Stimulated activated CD8-positive, alpha-beta memory T cell treated with anti-CD3 and anti-CD28 coated beads, Interleukin-4, amount 100 ng/mL, for 1 hour (primary cell): ENCODE results near the gene GID4.

ENCODE experiments used
- DNase-seq, 2 donors: peaks; one replicate each; pipeline ENCODE4 v3.0.0-alpha.2; 2020; ENCODE audit warnings: low read depth in 2 of 2, low spot score in 1 of 2

GID4 gene

DNA sequence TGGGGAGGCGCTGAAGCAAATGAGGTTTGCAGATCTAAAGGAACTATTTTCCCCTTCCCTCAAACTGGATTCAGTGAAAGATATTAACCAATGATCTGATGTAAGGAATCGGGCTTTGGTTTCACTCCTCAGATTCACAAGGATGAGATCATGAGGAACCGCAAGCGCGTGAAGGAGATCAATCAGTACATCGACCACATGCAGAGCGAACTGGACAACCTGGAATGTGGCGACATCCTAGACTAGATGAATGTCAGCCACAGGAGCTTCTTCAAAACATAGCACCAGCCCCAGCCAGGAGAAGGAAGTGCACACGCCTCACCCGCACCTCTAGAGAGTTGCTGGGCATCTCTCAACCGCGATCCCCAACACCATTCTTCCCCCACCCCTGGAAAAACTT, 22.8 kb upstream of the GID4 start:
- DNase-seq: no peak

DNA sequence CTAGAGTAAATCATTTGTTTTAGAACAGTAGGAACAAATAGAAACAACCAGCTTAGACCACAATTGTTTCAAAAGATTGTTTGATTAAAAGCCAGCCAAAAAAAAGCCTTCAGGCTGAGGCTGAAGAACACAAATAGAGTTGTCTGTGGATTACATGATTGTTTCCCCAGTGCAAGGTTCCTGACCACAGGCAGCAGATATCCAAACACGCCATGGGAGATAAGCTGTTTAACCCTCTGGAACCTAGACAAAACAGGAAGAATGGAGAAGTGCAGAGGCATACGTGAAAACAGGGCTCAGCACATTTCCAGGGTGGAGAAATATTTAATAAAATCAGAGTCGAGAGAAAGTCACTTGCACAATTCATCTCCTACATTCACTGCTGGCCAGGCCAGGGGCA, 21.2 kb upstream of the GID4 start:
- DNase-seq: no peak

DNA sequence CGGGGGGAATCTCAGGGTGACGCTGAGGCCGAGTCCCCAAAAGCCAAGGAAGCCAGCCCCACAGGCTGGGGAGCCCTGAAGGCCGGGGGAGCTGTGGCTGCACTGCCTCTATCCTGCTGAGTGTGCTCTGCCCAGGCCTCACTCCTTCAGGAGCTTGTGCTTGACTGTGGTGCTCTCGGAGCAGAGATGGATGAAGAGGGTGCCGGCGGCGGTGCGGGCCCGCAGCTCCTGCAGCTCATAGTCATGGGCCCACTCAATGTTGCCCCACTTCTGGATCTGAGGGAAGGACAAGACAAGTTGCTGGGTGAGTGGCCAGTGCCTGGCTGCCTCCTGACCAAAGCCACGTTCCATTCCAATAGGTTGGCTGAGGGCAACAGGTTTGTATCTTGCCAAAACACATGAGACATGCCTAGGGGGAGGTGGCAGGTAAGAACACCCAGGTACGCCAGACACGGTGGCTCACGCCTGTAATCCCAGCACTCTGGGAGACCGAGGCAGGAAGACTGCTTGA, 20.7 kb upstream of the GID4 start:
- DNase-seq: no peak

DNA sequence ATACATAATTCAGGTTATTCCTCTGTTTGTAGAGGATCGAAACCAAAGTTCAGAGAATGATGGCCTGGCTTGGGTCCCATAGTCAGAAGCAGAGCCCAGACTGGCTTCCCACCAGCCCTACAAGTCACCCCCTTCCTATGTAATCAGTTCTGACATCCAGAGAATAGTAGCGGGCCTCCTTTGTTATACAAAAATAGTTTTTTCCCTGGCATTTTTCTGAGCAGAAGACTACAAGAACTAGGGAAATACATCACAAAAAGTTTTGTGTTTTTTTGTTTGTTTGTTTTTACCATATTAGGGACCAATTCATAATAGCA, 19.4 kb upstream of the GID4 start:
- no peak for DNase-seq

DNA sequence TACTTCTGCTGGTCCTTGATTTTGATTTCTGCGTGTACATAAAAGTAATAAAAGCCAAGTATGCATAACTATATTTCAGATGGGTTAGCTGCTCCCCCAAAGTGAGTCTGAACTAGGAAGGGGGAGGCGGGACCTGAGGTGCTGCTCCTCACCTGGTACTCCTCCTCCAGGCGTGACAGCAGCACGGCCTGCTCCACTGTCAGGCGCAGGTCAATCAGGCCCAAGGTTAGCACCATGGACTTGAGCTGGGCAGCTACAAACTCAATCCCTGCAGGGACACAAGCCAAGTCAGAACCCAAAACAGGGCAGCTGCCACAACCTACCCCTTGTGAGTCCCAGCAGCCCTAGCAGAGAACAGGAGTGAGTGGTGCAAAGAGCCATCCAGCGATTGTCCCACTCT, 18.2 kb upstream of the GID4 start:
- no peak for DNase-seq

DNA sequence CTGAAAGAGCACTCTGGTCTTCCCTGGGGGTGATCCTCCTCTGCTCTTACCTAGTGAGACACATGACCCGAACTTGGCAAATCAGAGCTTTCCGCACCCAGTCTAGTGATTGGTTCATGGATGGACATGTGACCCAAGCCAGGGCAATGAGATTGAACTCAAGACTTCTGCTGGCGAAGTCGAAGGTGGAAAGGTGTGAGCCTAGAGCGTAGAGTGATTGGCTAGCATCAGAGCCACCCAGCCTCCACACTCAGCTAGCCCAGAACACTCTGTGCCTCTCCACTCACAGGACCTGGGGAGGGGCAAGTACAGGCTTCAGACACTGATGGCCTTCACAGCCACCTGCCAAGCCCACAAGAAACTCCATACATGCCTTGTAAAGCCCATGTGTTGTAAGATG, 17.8 kb upstream of the GID4 start:
- no peak for DNase-seq

DNA sequence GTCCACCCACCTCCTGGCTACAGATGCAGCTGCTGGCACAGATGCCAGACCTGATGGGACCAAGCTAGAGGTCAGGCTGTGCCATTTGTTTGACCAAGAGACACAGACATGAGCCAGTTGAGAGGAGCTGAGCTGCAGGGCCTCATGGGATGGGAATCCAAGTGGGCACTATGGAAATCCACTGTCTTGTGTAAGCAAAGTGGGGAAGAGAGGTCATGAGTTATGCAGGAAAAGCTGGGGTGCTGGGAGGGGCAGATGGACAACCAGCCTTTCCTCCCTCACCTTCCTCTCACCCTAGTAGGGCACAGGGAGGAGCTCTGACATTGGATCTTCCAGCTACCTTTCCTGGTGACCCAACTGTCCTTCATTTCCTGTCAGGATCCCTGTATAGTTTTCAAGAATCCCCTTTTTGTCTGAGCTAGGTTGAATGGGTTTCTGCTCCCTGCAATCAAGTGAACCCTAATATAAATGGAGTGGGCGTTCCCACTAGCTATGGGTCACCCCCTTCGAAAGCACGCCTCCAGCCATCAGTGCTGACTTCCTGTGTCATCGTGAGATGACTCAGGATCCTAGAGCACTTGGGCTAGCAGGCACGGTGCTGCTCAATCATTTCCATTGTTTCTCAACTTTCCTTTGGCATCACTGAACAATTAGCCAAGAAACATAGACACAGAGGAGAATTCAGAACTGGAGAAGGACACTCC, 13.8 kb upstream of the GID4 start:
- DNase-seq: no peak

DNA sequence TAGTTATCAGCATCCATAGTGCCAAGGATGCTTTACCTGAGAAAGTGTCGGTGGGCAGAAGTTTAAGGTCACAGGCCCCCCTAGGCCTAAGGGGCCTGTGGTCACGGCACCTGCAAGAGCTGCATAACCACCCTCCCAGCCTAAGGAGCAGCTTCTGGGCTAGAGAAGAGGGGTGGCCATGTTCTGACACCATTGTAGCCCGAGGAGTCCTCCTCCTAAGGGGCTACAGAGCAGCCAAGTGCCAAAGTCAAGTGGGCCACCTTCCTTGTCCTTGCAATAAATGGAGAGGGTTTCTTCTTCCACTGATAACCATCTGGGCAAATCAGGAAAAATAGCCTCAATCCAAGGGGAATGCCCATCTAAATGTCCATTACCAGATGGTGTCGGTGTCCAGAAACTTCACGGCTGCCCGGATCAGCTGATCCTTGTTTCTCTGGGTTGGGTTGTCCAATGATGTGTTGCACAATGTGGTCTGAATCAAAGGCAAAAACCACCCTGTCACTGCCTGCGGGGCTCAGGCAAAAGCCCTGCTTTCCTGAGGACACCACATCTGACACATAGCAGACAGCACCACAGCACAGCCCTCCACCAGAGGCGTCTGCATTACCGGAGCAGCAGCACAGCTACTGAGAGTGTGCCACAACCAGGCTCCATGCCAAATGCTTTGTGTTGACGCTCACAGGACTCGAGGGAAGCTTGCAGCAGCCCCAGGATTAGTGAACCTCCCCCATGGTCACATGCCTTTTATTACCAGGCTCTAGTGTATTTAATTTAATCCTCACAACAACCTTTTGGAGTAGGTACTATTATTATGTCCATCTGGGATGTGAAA, 13.0 kb upstream of the GID4 start:
- no peak for DNase-seq

DNA sequence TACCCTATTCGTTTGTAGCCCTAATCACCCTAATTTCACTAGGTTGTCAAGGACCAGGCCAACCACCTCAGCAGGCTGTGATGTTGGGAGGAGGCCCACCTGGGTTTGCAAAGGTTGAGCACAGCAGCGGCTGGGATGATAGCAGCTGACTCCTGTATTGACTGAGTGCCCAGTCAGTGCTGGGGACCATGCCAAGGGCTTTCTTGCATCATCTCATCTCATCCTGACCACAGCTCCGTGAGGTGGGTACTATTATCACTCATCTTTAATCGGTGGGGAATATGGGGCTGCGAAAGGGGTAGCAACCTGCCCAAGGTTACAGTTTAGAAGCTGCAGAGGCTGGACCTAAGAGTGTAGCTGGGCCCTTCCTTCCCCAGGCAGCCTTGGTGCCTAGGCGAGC, 11.9 kb upstream of the GID4 start:
- DNase-seq: no peak

DNA sequence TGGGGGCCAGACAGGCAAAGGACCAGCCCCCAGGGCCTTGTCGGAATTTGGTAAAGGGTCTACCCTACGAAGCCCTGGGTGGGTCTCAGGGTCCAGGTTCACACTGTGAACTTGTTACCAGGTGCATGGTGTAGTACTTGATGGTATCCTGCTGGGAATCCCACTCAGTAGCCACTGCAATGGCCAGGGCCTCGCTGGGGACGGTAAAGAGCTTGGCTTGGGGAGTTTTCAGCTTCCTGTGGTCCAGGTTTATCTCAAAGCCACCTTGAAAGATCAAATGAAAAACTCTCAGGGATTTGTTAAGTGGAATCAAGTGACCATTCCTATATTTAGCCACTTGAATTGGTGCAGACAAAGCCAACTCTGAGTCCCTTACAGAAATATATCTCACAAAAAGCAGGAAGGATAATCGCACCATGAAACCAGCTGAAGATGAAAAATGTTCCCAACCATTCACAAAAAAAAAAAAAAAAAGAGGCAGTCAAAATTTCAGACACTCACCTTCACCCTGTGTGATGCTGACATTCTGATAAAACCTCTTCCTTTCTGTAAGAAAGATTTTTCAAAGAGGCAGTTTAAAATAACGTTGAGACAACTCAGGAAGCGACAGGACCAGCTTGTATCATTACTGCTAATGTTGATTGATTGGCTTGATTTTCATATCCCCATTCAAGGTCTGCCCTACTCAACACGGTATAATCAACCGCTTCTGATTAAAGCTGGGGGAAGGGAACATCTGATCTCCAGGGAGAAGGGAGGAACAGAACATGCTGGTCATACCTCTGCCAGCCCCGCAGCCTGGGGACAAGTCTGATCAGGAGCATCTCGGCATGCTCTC, 10.9 kb upstream of the GID4 start:
- no peak for DNase-seq

DNA sequence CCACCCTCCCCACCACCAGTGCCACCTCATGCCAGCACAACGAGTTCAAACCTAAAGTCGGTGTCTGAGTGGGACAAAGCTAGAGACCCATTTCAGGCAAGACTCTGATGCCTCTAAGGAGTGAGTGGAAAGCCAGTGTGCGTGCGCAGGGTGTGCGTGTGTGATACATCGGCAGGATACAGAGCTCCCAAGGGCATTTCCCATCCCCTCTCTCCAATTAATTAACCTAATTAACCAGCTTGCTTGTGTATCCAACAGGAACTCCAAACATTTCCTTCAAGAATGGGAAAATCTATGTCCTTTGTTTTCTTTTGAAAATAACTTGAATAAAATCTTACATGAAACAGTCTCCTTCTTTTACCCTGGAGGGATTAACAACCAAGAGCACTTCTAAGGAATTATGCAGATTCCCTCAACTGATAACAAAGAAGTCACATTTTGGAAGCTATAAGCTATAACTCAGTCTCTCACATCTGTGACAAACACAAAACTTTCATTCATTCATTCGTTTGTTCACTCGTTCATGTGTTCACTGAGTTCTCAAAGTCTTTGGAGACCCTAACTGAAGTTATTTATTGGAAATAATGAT, 10.2 kb upstream of the GID4 start:
- DNase-seq: no peak

DNA sequence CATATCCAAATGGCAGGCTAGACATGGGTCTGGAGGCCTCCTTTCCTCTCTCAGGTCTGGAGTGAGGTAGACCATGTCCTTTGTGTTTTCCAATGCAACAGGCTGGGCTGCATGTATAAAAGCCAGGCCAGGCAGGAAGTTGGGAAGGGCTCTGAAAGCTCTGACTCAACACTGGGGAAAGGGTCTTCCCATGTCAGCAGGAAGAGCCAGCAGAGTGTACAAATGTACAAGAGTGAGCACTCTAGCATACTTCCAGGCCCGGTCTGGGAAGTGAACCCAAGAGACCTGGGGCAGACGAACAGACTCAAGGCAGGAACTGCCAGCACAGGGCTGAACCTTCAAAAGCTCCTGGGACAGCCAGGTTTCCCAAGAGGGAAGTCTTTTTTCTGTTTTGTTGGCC, 7.3 kb upstream of the GID4 start:
- no peak for DNase-seq

DNA sequence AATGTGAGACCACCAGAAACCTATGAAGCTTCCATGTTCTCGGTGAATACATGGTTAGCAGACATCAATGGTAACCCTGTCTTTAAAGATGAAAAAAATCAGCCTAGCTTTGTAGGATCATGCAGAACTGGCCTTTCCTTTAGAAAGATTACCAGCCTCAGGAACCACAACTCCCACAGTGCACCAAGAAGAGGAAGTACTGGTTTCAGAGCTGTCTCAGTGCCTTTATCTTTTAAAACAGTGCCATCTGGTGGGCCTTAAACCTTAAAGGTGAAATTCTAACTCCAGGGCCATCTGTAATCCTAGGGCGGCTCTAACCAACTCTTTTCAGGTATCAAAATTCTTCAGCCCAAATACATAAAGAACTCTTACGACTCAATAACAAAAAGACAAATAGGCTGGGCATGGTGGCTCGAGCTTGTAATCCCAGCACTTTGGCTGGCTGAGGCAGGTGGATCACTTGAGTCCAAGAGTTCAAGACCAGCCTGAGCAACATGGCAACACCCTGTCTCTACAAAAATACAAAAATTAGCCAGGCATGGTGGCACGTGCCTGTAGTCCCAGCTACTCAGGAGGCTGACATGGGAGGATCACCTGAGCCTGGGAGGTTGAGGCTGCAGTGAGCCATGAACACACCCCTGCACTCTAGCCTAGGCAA, 5.6 kb upstream of the GID4 start:
- DNase-seq: no peak

DNA sequence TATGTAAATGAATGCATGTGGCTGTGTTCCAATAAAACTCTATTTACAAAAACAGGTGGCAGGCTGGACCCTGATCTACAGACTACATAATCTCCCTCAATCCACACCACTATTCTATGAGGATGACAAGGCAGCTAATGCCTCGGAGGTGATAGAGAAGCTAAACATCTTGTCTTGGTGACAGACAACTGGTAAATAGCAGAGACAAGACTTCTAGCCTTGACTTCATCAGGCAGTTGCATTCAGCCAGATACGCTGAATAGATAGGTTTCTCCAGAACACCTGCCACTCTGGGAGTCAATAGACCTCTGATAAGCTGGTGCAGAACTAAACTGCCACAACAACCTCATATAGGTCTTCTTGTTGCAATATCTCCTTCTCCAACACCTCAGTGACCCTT, 3.5 kb upstream of the GID4 start:
- no peak for DNase-seq

DNA sequence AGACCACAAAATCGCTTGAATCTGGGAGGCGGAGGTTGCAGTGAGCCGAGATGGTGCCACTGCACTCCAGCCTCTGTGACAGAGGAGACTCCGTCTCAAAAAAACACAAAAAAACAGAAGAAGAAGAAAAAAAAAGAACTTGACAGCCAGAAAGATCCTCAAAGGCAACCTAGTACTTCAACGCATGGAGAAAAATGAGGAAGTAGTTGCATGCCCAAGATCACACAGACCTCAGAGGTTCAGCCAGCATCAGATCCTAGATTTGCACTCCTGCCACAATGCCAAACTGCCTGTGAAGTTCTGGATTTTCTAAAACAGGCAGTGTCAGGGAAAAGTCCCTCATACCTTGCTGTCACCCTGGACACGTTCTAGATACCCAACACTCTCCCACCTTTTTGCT, 1.7 kb upstream of the GID4 start:
- no peak for DNase-seq

DNA sequence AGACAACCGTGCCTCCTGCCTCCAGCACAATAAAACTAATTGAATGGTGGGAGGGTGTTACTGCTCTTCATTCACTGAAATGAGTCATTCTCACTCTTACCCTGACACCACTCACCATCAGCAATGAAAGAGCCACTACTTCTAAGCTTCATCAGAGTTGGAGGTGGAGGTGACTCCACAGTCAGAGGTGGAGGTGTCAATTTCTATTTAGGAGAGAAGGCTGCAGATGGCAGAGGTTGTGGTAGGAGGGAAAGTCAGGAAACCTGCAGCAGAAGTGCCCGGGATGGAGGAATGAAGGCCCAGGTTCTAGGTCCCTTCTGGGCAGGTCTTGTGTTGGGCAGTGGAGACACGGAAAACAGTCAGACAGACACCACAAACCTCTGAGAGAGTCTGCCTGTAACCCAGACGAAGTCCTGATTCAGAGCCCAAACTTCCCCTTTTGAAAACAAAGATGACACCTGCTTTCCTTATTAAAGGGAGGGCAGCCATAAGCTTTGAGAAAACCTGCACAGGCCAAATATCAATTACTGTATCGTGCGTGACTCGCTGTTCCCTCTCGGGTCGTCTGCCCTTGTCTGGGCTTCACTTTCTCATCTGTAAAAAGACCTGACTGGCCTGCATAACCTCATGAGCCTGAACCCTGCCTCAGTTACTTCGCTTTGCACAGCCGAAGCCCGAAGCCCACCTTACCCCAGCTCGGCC, 908 bp upstream of the GID4 start:
- no peak for DNase-seq

DNA sequence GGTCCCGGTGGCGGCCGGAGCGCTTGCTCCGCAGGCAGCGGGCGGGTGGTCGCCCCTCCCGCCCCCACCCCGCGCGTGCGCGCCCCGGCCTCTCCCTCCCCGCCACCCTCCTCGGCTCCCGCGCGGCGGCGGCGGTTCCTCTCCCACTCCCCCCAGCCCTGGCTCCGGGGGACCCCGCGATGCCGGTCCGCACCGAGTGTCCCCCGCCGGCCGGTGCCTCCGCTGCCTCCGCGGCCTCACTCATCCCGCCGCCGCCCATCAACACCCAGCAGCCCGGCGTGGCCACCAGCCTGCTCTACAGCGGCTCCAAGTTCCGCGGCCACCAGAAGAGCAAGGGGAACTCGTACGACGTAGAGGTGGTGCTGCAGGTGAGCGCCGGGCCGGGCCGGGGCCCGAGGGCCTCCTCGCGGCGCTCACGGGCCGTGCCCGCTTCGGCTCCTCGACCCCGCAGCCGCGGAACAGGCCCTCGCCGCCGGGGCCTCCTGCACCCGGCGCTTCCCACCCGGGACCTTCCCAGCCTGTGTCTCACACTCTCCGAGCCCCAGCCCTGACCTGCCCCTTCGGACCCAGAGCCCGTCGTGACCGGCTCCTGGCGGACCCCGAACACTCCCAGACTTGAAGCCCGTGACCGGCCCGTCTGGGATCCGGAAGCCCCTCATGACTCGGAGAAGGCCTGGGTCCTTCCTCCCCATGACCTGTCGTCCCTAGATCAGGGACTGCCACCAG, 490 bp downstream of the GID4 start:
- DNase-seq: peak in 1 of 2 donors; percentile 21

DNA sequence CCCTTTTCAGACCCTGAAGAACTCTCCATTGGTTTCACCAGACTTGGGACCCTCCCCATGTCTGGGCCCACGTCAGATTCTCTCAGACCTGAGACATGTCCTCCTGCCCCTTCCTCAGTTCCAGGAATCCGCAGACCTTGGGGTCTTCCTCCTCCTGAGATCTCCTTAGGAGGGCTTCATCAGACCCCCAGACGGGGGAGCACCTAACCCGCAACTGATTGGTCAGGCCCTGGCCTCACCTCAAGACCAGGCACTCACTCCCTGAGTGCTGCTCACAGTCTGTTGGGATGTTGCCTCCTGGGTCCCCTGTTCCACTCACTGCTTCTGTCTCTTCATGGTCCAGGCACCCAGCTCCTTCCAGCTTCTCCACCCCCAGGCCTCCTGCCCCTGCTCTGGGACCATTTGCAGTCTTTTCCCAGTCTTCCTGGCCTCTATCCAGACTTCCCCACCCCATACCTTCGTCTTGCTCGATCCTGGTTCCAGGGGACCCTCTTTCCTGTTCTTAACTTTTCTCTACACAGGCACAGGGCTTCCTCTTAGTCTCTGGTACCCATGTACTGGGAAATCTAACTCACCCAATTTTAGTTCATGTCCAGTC, 1.2 kb downstream of the GID4 start:
- no peak for DNase-seq

DNA sequence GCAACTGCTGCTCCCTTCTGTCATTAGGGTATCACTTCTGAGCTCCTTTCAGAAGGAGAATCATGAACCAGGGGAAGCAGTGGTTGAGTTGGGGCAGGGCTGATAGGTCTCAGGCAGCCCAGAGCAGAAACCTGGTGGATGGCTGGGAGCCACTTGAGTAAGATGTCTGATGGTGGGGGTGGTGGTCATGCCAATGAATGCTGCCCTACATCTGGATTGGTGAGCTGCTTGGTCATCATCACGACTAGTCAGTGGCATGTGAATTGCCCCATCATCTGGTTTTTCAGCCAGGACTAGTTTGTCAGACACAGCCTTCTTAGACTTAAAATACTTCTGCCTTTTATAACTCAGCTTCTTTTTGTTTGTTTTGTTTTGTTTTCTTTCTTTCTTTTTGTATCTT, 2.6 kb downstream of the GID4 start:
- no peak for DNase-seq
